Pancreas (tissue), 10 donors: Measurements from ENCODE around the gene MID1. TPM values are rescaled to one million over a fixed set of nuclear protein-coding genes. Genes with fewer than 3 reads are reported as not detected.

Experiments
- ATAC-seq, 4 donors: fragments of 200-7000 bp; cut with Tn5 transposase; one replicate each; pipeline versions ENCODE4 v1.8.0 to v1.9.1; 2020; ENCODE audit warnings: mild to moderate bottlenecking in 4 of 4, moderate library complexity in 4 of 4
- DNase-seq, 6 donors: peaks; one replicate each; pipeline ENCODE4 v3.0.0-alpha.2; 2020
- FAIRE-seq: peaks from 2 replicates; lab custom pipeline; 2012; peaks lifted over from hg19 to GRCh38; lab: Jason Lieb, UNC
- H3K27ac ChIP-seq, 4 donors: fragments of 200-600 bp; sonication (generic); 1 replicate in 3 of 4; 2 replicates in 1 of 4; pipeline versions ENCODE4 v1.5.0 to v1.8.0; 2020
- H3K27me3 ChIP-seq, 4 donors: fragments of 200-600 bp; one replicate each; pipeline ENCODE4 v1.8.0; 2021
- H3K36me3 ChIP-seq, 3 donors: fragments of 200-600 bp; sonication (generic) in 1 of 3; one replicate each; pipeline versions ENCODE4 v1.5.0 to v1.8.0; 2020 to 2021
- H3K4me1 ChIP-seq, 3 donors: fragments of 200-600 bp; one replicate each; pipeline ENCODE4 v1.8.0; 2021
- H3K4me3 ChIP-seq, 4 donors: fragments of 200-600 bp; sonication (generic) in 2 of 4; one replicate each; pipeline versions ENCODE4 v1.5.0 to v1.8.0; 2020 to 2021
- H3K9me3 ChIP-seq, 4 donors: fragments of 200-600 bp; one replicate each; pipeline ENCODE4 v1.8.0; 2021
- CTCF ChIP-seq, 4 donors: fragments of 200-600 bp; sonication (generic) in 3 of 4; IDR thresholded peaks; one replicate each; pipeline versions ENCODE4 v1.5.0 to v1.8.0; 2021; ENCODE audit warnings: antibody characterized with exemption in 4 of 4
- WGBS, 2 donors: extraction: QIAGEN DNeasy Blood & Tissue Kit; methylation state at CpG; one replicate each; pipeline ENCODE4 v1.1.7; 2013; 5-methylcytosine and 5-hydroxymethylcytosine counted together
- intact Hi-C, 3 donors: fragments of 100-400 bp; cut with DNase I; formaldehyde crosslinking; loops; one replicate each; pipeline versions ENCODE4 v1.11.1 to v1.14.2; 2022
- polyA plus RNA-seq, 2 donors: library from polyadenylated mRNA; stranded (reverse); fragments of 200-250 nt; gene quantifications; one replicate each; pipeline ENCODE4 v1.2.3, GENCODE V29; 2013
- total RNA-seq, 6 donors: library from RNA; stranded (reverse); fragmentation: NEBNext Ultra II Directional in 4 of 6; extraction: Animal tissue kit (Norgen Biotek cat#: 25700) in 4 of 6; gene quantifications; one replicate each; pipeline versions ENCODE4 v1.2.1 to v1.2.4, GENCODE V29; 2021 to 2023
- donor health status: healthy with polysubstance abuse.
- donor health status: DM: no; HTN: no; CAD: no; lungs with moderate emphysema.
- donor health status: DM: no; HTN: no; CAD: no.
- donor health status: control.
- donor health status: control.
- donor health status: Bipolar disorder and iron deficiency.
- donor health status: DM: yes; HTN: yes; CAD: no.
- donor health status: DM: no; HTN: no; CAD: no.
- donor health status: DM: no; HTN: no; CAD: no.
- donor health status: DM: yes; HTN: yes; CAD: no.

The MID1 gene
- total and polyA plus RNA-seq, 8 donors, result 3.3 to 19.2 (median 5.1) TPM

DNA sequence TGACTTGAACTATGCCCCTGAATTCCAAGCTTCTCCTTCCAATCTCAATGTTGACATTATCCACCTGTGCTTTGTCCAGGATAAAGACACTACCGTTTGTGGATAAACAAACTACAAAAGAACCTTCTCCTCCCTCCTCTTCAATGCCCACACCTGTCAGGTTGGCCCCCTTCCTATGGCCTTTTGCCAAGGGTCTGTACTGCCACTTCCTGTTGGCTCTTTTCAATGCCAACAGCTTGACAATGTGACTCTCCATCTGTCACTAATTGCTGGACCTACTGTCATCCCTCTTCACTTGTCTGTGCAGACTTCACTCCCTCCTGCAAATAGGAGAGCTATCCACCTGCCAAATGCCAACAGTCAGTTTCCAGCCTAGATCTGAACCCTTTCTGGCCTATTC is 35.8 kb upstream of the MID1 start:
- no peak for ATAC-seq

DNA sequence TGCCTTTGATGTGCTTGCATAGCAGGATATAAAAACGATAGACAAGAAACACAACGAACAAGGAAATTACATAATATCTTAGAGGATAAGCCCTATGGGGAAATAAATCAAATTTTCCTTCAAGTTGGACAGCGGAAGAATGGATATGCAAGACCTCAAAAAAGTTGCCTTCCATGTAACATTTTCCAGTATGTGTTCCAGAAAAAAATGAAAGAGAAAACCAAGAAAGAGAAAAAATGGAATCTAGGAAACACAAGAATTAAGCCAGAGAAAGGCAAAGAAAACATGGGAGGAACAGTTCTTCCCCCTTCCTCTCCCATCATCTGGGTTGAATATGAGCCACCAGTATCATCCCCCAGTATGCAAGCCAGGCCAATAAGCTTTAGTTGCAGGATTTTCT is 34.6 kb upstream of the MID1 start:
- intact Hi-C loops, result no loop called here
- Histone ChIP-seq H3K36me3 (no peaks in the 10 kb centered on the region), H3K27me3 (peaks cover 0 to 2% (median 0%) of the 10 kb centered on the region in 4 donors), H3K4me3 (no peak overlapping the region), H3K9me3 (no peaks in the 10 kb centered on the region), H3K27ac (no peak overlapping the region), H3K4me1 (no peaks in the 10 kb centered on the region)
- 61 to 74% methylated on average over 3 of the region's 3 CpGs for WGBS, 2 donors
- no peak for FAIRE-seq
- no peak for TF ChIP-seq CTCF (IDR thresholded peaks at IDR 0.05)
- no peak for DNase-seq
- no peak for ATAC-seq

More for the DNA sequence above, 35.8 kb upstream of the MID1 start:
- intact Hi-C loops, result no loop called here
- H3K27me3 ChIP-seq, result no peaks in the 10 kb centered on the region
- no peak overlapping the region for H3K4me3 ChIP-seq
- WGBS, 2 donors, result 10 to 12% methylated on average over 1 of the region's 1 CpG
- FAIRE-seq, result no peak
- H3K9me3 ChIP-seq, result no peaks in the 10 kb centered on the region
- DNase-seq, result no peak
- H3K36me3 ChIP-seq, result no peaks in the 10 kb centered on the region
- H3K27ac ChIP-seq, result no peak overlapping the region
- no peaks in the 10 kb centered on the region for H3K4me1 ChIP-seq
- no peak for TF ChIP-seq CTCF (IDR thresholded peaks at IDR 0.05)

DNA sequence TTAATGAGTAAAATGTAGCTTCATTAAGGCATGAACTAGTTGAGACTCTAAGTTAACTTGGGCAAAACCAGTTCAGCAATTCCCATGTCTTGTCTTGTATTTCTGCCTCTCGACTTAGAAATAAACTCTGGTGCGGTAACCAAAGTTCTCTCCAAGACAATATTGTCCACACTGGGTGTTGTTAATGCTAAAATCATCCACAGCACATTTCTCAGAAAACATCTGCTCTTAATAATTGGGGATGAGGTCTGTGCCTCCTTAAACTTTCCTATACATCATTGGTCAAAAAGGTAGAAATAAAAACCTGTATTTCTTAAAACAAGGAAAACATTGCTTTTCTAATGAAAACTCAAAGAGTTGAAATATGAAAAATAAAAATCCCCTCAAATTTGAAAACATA is 32.9 kb upstream of the MID1 start:
- no peak for FAIRE-seq
- 83 to 94% methylated on average over 2 of the region's 2 CpGs for WGBS, 2 donors

GRCh38 chrX:10649265-10649664 is 28.9 kb upstream of the MID1 start:
- H3K27me3 ChIP-seq, result peaks cover 0 to 3% (median 0%) of the 10 kb centered on the region in 4 donors
- 54 to 92% methylated on average over 4 of the region's 4 CpGs for WGBS, 2 donors
- no peaks in the 10 kb centered on the region for H3K36me3 ChIP-seq
- intact Hi-C loops, result no loop called here
- ATAC-seq (no peak), DNase-seq (no peak), FAIRE-seq (no peak)
- no peaks in the 10 kb centered on the region for H3K4me1 ChIP-seq
- H3K9me3 ChIP-seq, result no peaks in the 10 kb centered on the region
- no peak overlapping the region for H3K27ac ChIP-seq
- H3K4me3 ChIP-seq, result no peak overlapping the region
- no peak for TF ChIP-seq CTCF (IDR thresholded peaks at IDR 0.05)

More for the DNA sequence above, 32.9 kb upstream of the MID1 start:
- ATAC-seq (no peak), DNase-seq (no peak)
- no peaks in the 10 kb centered on the region for H3K9me3 ChIP-seq
- no peak overlapping the region for H3K27ac ChIP-seq
- H3K36me3 ChIP-seq, result no peaks in the 10 kb centered on the region
- no peak for TF ChIP-seq CTCF (IDR thresholded peaks at IDR 0.05)
- H3K4me1 ChIP-seq, result no peaks in the 10 kb centered on the region
- H3K4me3 ChIP-seq, result no peak overlapping the region
- H3K27me3 ChIP-seq, result peaks cover 0 to 3% (median 0%) of the 10 kb centered on the region in 4 donors
- intact Hi-C loops, result no loop called here

DNA sequence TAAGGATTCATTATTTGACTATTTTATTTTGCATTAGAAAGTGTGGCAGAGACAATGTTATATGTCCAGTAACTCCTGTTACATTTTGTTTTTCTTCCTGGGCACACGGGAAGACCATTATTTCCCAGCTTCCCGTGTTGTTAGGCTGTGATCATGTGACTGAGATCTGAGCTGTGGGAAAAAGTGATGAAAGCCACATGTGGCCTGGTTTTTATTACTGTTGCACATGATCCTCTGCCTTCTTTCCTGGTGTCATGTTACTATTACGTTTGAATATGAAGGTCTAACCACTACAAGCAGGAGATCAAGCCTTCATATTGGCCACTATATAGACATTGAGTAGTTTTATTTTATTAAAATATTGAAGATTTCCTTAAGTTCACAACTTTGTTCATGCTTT is 28.2 kb upstream of the MID1 start:
- no peaks in the 10 kb centered on the region for H3K4me1 ChIP-seq
- no peaks in the 10 kb centered on the region for H3K36me3 ChIP-seq
- FAIRE-seq (no peak), ATAC-seq (peak in 2 of 4 donors; percentile 31 to 34), DNase-seq (no peak)
- no peak overlapping the region for H3K4me3 ChIP-seq
- no peak overlapping the region for H3K27ac ChIP-seq
- H3K9me3 ChIP-seq, result no peaks in the 10 kb centered on the region
- TF ChIP-seq CTCF (IDR thresholded peaks at IDR 0.05), result no peak
- intact Hi-C loops, result no loop called here
- 13 to 36% methylated on average over 3 of the region's 3 CpGs for WGBS, 2 donors
- H3K27me3 ChIP-seq, result peaks cover 0 to 3% (median 0%) of the 10 kb centered on the region in 4 donors
